Motor neuron (in vitro differentiated cells): ENCODE results near the gene CAMTA1. TPM values are rescaled to one million over a fixed set of nuclear protein-coding genes. Genes with fewer than 3 reads are reported as not detected.

Experiments used
- ATAC-seq, 8 experiments: fragments of 200-7000 bp; cut with Tn5 transposase; replicated peaks in 6 of 8; 2 replicates each; pipeline ENCODE4 v1.8.0; 2021; ENCODE audit warnings: mild to moderate bottlenecking in 8 of 8, moderate library complexity in 8 of 8
- H3K27ac ChIP-seq, 2 donors: fragments of 250-450 bp; sonication (Bioruptor Pico); 2 replicates each; pipeline ENCODE4 v1.9.0; 2021; ENCODE audit warnings: antibody characterized with exemption in 2 of 2, mild to moderate bottlenecking in 2 of 2, moderate library complexity in 1 of 2
- H3K4me1 ChIP-seq, 2 donors: fragments of 250-450 bp; sonication (Bioruptor Pico); replicated peaks in 1 of 2; 2 replicates each; pipeline ENCODE4 v1.6.1; 2021; ENCODE audit warnings: antibody characterized with exemption in 2 of 2, mild to moderate bottlenecking in 2 of 2, moderate library complexity in 1 of 2
- H3K4me3 ChIP-seq, 5 donors: fragments of 250-450 bp; sonication (Bioruptor Pico); 2 replicates each; pipeline ENCODE4 v1.9.0; 2021; ENCODE audit warnings: antibody characterized with exemption in 5 of 5, mild to moderate bottlenecking in 5 of 5, moderate library complexity in 4 of 5
- WGBS, 10 experiments: fragments of 450-650 bp; shearing (Covaris generic); methylation state at CpG; one replicate each; pipeline ENCODE4 v1.0.0; 2022; 5-methylcytosine and 5-hydroxymethylcytosine counted together
- in situ Hi-C, 9 experiments: fragments of 400-800 bp; cut with MboI; loops; one replicate each; pipeline ENCODE4 v1.15.0; 2021; ENCODE audit warnings: low sequenced_read_pairs in 9 of 9, low pct_unique_long_range_greater_than_20kb in 2 of 9; ENCODE audit not compliant: unreplicated experiment in 9 of 9
- total RNA-seq, 8 experiments: library from RNA; unstranded; fragments of 300-600 nt; gene quantifications; 2 replicates each; pipeline versions ENCODE4 v1.2.3 to v1.2.4, GENCODE V29; 2022

The CAMTA1 gene
- total RNA-seq, 8 experiments from 2014 or later = 38.5 to 145 (median 77.6) TPM

GRCh38 chr1:6874298-6874697 lies 89.0 kb downstream of the CAMTA1 start:
- no peak overlapping the region for H3K27ac ChIP-seq

DNA sequence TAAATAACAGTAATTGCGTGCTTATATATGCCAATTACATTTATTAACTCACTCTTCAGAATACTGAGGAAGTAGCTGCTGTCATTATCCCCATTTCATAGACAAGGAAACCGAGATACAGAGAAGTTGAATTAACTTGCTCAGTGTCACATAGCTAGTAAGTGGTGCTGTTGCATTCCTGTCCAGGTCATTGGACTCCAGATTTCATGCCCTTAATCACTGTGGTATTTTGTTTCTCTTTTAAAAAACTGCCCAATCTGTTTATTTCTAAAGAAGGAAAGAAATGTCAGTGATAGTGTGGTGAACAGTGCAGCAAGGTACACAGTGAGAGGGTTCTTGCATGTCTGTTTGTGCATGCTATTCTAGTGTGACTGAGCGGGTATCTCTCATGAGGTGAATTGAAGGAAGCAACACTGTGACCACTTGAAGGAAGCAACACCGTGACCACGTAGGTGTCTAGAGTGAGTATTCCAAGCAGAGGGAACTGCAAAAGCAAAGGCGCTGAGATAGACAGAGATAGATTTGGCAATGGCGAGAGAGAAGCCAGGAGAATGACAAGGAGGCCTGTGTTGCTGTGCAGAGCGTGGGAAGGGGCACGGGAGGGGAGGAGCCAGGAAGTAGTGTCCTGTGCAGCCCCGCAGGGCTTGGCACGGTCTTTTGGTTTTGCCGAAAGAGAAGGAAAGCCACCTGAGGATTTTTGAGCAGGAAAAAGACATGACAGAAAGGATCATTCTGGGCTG lies 95.9 kb downstream of the CAMTA1 start:
- no peak overlapping the region for H3K27ac ChIP-seq
- peaks cover 3 to 10% of the 10 kb centered on the region in 2 donors for H3K4me1 ChIP-seq
- H3K4me3 ChIP-seq = no peak overlapping the region
- WGBS, 10 experiments = 78 to 100% (median 94%) methylated on average over 1 to 12 of the region's 12 CpGs
- ATAC-seq = no peak
- in situ Hi-C loops = no loop called here

More at GRCh38 chr1:6874298-6874697, 89.0 kb downstream of the CAMTA1 start:
- in situ Hi-C loops = no loop called here
- H3K4me3 ChIP-seq = no peak overlapping the region
- peaks cover 22 to 26% of the 10 kb centered on the region in 2 donors for H3K4me1 ChIP-seq
- 82 to 100% (median 97%) methylated on average over 1 to 4 of the region's 4 CpGs; no CpG with 5 or more reads in 3 of the 10 experiments for WGBS, 10 experiments
- no peak for ATAC-seq

DNA sequence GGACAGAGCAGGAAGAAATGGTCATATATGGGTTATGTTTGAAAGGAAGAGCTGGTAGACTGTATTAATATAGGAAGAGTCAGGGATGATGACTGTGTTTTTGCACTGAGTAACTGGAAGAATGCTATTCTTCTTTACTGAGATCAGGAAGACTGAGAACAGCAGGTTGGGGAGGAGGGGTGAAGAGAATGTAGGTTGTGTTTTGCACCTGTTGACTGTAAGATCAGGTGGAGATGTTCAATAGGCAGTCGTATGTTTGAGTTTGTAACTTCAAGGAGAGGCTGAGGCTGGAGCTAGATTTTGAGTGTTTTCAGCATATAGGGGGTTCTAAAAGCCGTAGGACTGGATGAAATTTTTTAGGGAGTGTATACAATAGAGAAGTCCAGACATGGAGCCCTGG lies 97.2 kb downstream of the CAMTA1 start:
- H3K4me1 ChIP-seq = peaks cover 3 to 10% of the 10 kb centered on the region in 2 donors
- H3K27ac ChIP-seq = no peak overlapping the region
- in situ Hi-C loops = no loop called here
- H3K4me3 ChIP-seq = no peak overlapping the region
- no peak for ATAC-seq
- 91 to 100% (median 100%) methylated on average over 1 to 2 of the region's 2 CpGs; no CpG with 5 or more reads in 3 of the 10 experiments for WGBS, 10 experiments

DNA sequence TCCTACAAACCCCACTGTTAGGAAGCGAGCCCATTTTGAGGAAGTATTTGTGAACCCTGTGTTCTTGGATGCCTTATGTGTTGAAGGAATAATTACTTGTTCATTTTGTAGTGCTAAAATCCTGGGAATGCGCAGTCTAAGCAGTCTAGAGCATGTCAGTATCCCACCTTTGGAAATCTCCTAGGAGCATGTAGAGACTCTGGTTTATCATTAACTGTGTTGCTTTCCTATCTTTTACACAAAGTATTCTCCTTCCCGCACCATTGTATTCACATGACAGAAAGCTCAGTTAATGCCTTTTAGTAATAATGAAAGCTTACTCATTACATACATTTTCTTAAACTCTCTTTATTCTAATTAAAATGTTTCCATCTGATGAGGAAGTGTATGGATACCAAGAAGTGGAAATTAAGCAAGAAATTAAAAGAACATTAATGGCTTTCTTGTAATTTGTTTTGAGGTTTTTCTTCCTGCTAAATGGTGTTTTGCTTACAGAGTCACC lies 99.4 kb downstream of the CAMTA1 start:
- WGBS, 10 experiments = 50 to 100% (median 75%) methylated on average over 2 to 3 of the region's 3 CpGs; no CpG with 5 or more reads in 1 of the 10 experiments
- H3K27ac ChIP-seq = no peak overlapping the region
- peaks cover 2 to 13% of the 10 kb centered on the region in 2 donors for H3K4me1 ChIP-seq
- in situ Hi-C loops = no loop called here
- H3K4me3 ChIP-seq = no peak overlapping the region
- ATAC-seq = no peak

GRCh38 chr1:6885426-6885825 lies 100.2 kb downstream of the CAMTA1 start:
- peaks cover 3 to 13% of the 10 kb centered on the region in 2 donors for H3K4me1 ChIP-seq
- in situ Hi-C loops = no loop called here

DNA sequence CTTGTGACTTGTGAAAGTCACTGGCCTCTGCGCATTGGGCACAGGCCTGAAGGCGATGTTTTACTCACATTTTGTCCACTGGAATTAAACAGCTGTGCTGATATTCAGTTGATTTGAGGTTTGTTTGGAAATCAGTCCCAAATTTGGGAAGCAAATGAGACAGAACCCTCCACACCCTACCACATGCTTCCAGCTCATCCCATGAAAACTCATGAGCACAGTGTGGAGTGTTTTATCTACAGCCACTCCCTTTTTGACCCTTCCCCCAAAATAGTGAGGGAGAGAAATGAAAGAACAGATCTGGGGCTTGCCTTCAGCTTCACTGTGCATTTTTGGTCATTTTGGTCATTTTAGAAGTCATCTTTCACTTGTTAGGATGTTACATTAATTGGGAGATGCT lies 101.3 kb downstream of the CAMTA1 start:
- Histone ChIP-seq H3K4me3 (no peak overlapping the region), H3K27ac (no peak overlapping the region), H3K4me1 (peaks cover 3 to 13% of the 10 kb centered on the region in 2 donors)
- in situ Hi-C loops = no loop called here
- peak in 2 of 8 experiments; percentile 55 to 82 for ATAC-seq
- WGBS, 10 experiments = 83 to 100% (median 91%) methylated on average over 2 of the region's 2 CpGs; no CpG with 5 or more reads in 4 of the 10 experiments

More at GRCh38 chr1:6885426-6885825, 100.2 kb downstream of the CAMTA1 start:
- ATAC-seq = no peak
- Histone ChIP-seq H3K4me3 (no peak overlapping the region), H3K27ac (no peak overlapping the region)
- 60 to 100% (median 81%) methylated on average over 1 to 2 of the region's 2 CpGs; no CpG with 5 or more reads in 3 of the 10 experiments for WGBS, 10 experiments

- peak in 1 of 8 experiments; percentile 43 for ATAC-seq
- 49 to 100% (median 88%) methylated on average over 3 of the region's 3 CpGs for WGBS, 10 experiments
- Histone ChIP-seq H3K4me1 (peaks cover 3 to 13% of the 10 kb centered on the region in 2 donors), H3K4me3 (no peak overlapping the region), H3K27ac (no peak overlapping the region)
- in situ Hi-C loops = no loop called here
These were observed 103.0 kb downstream of the CAMTA1 start for GRCh38 chr1:6888268-6888667.

DNA sequence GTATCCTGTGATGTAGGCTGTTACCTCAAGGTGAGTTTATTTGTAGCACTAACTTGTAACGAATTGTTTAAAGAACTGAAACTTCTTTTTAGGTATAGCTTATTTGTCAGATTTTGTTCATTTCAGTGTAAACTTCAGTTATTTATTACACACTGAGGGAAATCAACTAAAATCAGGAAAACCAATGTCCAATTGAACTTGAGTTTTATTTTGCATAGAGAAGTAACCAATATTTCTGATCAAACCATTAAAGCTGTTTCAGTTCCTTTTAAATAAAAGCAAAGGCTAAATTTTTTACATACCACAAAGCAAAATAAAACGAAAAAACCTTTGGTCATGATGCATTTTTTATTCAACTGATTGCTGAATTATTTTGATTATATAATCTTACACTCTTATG lies 103.6 kb downstream of the CAMTA1 start:
- peaks cover 7 to 18% of the 10 kb centered on the region in 2 donors for H3K4me1 ChIP-seq
- whole genome bisulfite sequencing, 10 experiments = 0 to 100% (median 70%) methylated on average over 1 to 2 of the region's 2 CpGs
- no peak overlapping the region for H3K4me3 ChIP-seq
- no peak for ATAC-seq
- no peak overlapping the region for H3K27ac ChIP-seq
- in situ Hi-C loops = no loop called here

DNA sequence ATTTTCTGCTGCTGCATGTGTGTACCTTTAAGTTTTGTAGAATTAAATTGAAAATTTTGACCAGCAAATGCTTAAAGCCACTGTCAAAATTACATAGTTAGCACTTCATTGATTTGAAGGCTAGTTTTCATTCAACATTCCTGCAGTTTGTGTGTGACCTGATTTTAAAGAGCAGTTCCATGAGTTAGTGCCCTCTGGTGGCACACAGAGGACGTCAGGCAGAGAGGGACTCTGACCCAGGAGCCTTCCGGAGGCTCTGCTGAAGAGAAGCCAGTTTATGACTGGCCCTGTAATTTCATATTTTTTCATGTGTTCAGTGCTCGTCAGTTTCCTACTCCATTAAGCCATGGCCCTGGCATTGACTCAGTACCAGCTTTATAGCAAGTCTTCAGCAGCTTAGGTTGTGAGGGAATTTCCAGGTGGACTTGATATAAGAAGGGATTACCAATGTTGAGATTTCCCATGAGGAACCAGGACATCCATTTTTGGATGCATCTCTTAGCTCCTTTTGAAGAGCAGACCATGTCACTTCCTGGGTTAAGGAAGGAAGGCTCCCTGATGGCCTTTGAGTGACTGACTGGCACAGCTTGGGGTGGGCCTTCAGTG lies 104.7 kb downstream of the CAMTA1 start:
- Histone ChIP-seq H3K4me1 (peaks cover 10% of the 10 kb centered on the region in 2 donors), H3K4me3 (no peak overlapping the region), H3K27ac (no peak overlapping the region)
- in situ Hi-C loops = no loop called here
- WGBS, 10 experiments = 5 to 50% (median 29%) methylated on average over 1 to 3 of the region's 3 CpGs; no CpG with 5 or more reads in 1 of the 10 experiments
- ATAC-seq = peak; percentile 52 to 87 (median 71)

DNA sequence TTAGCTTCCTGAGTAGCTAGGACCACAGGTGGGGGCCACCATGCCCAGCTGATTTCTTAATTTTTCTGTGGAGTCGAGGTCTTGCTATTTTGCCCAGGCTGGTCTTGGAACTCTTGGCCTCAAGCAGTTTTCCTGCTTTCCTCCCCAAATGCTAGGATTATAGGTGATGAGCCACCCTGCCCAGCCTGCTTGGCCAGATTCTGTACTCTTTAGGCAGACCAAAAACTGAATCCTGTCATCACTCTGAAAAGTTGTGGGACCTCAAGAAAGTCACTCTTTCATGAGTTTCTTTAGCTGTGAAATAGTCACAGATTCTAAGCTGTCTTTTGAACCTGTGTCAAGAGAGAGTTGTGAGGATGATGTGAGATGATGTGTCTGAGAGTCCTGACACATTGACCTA lies 105.4 kb downstream of the CAMTA1 start:
- 60 to 100% (median 92%) methylated on average over 1 of the region's 1 CpG; no CpG with 5 or more reads in 4 of the 10 experiments for WGBS, 10 experiments
- in situ Hi-C loops = no loop called here
- H3K4me3 ChIP-seq = no peak overlapping the region
- no peak overlapping the region for H3K27ac ChIP-seq
- H3K4me1 ChIP-seq = peaks cover 10 to 14% of the 10 kb centered on the region in 2 donors
- ATAC-seq = no peak

DNA sequence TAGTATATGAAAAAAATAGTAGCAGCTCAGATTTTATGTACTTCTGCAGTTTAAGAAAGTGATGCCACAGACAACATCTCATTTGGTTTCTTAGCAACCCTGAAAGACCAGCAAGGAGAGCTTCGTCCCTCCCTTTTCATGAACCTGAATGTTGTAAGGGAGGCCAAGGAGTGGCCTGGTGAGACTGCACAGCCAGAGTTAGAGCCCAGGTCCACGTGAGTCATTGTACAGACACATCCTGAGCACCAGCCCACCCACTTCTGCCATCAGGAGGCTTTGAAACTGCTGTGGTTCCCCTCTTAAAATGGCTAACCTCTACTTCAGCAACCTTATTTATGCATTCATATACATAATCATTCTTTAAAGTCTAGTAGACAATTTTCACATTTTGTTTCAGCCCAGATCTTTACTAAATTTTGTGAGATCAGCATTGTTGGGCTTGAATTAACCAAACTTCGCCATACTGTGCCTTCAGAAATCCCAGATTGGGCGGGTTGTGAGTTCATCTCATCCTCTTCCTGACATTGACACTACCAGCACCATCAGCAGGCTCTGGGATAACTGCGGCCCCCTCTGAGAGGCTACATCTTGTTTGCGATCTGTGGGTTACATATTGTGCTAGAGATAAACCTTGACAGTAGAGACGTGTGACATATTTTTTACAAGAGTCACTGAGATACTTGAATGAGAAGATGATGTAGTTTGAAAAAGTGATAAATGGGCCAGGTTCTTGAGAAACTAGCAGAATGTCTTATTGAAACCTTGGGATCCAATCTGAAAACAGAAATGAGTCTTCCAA lies 106.7 kb downstream of the CAMTA1 start:
- Histone ChIP-seq H3K4me1 (peaks cover 13 to 18% of the 10 kb centered on the region in 2 donors), H3K27ac (no peak overlapping the region), H3K4me3 (no peak overlapping the region)
- WGBS, 10 experiments = 85 to 100% (median 94%) methylated on average over 1 to 6 of the region's 7 CpGs; no CpG with 5 or more reads in 1 of the 10 experiments
- ATAC-seq = no peak
- in situ Hi-C loops = no loop called here

DNA sequence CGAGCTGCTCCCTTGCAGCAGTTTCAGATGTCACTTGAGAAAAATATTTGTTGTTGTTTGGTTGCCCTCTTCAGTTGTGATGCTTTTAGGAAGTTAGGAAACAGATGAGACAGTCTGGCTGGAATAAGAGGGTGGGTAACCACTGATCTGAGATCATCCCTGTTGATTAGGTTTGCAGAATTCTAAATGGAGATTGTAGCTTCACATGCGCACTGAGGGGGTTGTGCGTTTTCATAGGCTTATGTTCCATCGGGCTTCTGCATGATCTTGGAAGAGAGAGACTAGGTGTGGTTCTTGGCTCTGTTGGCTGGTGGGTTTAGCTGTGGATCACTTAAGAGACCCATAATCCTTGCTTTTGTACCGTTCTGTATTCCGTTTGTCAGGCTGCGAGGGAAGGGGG lies 108.1 kb downstream of the CAMTA1 start:
- peak in 4 of 8 experiments; percentile 21 to 86 (median 66) for ATAC-seq
- peaks cover 19 to 25% of the 10 kb centered on the region in 2 donors for H3K4me1 ChIP-seq
- in situ Hi-C loops = no loop called here
- 0 to 95% (median 83%) methylated on average over 1 to 7 of the region's 7 CpGs; no CpG with 5 or more reads in 2 of the 10 experiments for WGBS, 10 experiments
- H3K27ac ChIP-seq = no peak overlapping the region
- H3K4me3 ChIP-seq = no peak overlapping the region
